Stimulated activated effector memory CD8-positive, alpha-beta T cell treated with anti-CD3 and anti-CD28 coated beads, Interleukin-12 subunit alpha, Interleukin-12 subunit beta, amount 100 ng/mL, for 72 hours (primary cell): ENCODE data around the gene CBFA2T3.

Experiments used
- ATAC-seq: fragments of 150-1000 bp; cut with Tn5 transposase; 2 replicates; pipeline ENCODE4 v1.10.0; 2021
- DNase-seq, 2 donors: peaks; one replicate each; pipeline ENCODE4 v3.0.0; 2021 to 2022; ENCODE audit warnings: low spot score in 2 of 2
- H3K27ac Mint-ChIP-seq: one replicate; pipeline ENCODE4 v1.8.0; 2022; ENCODE audit warnings: mild to moderate bottlenecking, mixed read lengths
- H3K36me3 Mint-ChIP-seq: one replicate; pipeline ENCODE4 v1.8.0; 2022; ENCODE audit warnings: mild to moderate bottlenecking, mixed read lengths
- H3K4me1 Mint-ChIP-seq: one replicate; pipeline ENCODE4 v1.8.0; 2022; ENCODE audit warnings: mixed read lengths
- H3K4me3 Mint-ChIP-seq: one replicate; pipeline ENCODE4 v1.8.0; 2022; ENCODE audit warnings: mild to moderate bottlenecking, mixed read lengths
- H3K9me3 Mint-ChIP-seq: one replicate; pipeline ENCODE4 v1.8.0; 2022; ENCODE audit warnings: mixed read lengths

The CBFA2T3 gene

DNA sequence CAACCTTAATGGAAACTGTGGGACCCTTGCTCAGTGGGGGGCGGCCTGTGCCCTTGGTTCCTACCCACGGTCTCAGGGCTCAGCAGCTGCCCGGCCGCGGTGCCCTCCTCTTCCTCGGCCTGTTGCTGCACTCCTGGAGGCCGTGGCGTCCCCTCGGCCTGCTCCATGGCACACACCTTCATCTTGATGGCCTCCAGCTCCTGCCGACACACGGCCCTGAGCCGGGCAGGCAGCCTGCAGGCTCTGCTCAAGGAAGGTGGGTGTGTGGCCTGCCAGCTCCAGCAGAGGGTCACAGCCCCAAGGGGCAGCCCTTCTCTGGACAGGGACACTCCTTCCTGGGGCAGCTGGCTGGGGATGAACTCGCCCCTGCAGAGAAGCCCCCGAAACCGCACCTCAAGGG, 111.3 kb downstream of the CBFA2T3 start:
- ATAC-seq (no peak), DNase-seq (no peak)
- Mint-ChIP-seq H3K4me3 (no peak overlapping the region), H3K9me3 (no peaks in the 10 kb centered on the region), H3K36me3 (peaks cover 2% of the 10 kb centered on the region), H3K27ac (no peak overlapping the region), H3K4me1 (no peaks in the 10 kb centered on the region)

DNA sequence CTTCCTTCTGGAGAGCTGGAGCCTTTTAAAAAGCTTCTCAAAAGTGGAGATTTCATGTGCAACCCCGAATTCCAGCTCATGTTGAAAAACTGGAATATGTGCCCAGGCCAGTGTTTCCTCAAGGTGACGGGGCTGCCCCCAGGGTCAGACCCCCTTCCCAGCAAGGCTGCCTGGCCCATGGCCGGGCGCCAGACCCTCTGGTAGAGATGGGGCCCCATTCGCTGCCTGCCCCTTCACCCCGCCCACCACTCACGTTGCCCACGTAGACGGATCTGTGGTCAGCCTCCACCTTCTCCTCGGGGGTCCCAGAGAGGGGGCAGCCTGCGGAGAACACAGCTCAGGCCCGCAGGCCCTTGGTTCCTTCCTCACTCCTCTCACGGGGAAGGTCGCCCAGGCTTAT, 111.7 kb downstream of the CBFA2T3 start:
- Mint-ChIP-seq H3K4me3 (no peak overlapping the region), H3K4me1 (no peaks in the 10 kb centered on the region), H3K9me3 (no peaks in the 10 kb centered on the region), H3K36me3 (peaks cover 7% of the 10 kb centered on the region), H3K27ac (no peak overlapping the region)
- ATAC-seq = no peak
- no peak for DNase-seq

DNA sequence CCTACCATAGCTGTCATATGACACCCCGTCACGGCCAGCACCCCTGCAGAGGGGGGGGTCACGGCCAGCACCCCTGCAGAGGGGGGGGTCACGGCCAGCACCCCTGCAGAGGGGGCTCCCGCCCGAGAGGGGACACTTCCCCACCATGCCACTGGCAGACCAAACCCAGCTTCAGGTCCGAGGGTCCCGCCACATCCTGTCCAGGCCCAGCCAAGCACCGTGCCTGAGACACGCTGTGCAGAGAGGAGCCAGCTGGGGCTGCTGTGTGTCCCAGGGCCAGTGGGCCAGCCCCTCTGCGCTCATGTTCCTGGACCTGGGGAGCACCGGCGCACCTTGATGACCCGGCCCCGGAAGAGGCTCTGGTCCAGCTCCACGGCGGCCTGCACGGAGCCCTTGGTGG, 112.5 kb downstream of the CBFA2T3 start:
- no peak for DNase-seq
- no peak overlapping the region for H3K27ac Mint-ChIP-seq
- no peak overlapping the region for H3K4me3 Mint-ChIP-seq
- peaks cover 15% of the 10 kb centered on the region for H3K36me3 Mint-ChIP-seq
- H3K9me3 Mint-ChIP-seq = no peaks in the 10 kb centered on the region
- ATAC-seq = no peak
- no peaks in the 10 kb centered on the region for H3K4me1 Mint-ChIP-seq

DNA sequence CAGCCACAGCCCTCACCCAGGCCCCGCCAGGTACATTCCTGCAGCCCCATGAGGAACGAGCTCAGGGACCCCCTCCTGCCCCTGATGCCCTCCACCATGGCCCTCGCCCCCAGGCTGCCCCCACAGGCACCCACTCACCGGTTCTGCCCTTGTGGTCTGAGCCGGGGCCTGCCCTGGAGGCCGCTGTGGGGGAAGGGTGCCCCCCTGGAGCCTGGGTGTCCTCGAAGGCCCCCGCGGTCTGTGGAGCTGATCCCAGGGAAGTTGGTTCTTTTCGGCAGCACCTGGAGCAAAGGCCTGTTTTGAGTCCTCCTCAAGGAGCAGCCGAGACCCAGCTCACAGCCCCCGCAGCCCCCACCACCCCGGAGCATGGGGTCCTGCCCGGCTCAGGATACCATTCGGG, 112.9 kb downstream of the CBFA2T3 start:
- no peak for ATAC-seq
- DNase-seq = no peak
- Mint-ChIP-seq H3K36me3 (peaks cover 19% of the 10 kb centered on the region), H3K4me1 (no peaks in the 10 kb centered on the region), H3K4me3 (no peak overlapping the region), H3K27ac (no peak overlapping the region), H3K9me3 (no peaks in the 10 kb centered on the region)

DNA sequence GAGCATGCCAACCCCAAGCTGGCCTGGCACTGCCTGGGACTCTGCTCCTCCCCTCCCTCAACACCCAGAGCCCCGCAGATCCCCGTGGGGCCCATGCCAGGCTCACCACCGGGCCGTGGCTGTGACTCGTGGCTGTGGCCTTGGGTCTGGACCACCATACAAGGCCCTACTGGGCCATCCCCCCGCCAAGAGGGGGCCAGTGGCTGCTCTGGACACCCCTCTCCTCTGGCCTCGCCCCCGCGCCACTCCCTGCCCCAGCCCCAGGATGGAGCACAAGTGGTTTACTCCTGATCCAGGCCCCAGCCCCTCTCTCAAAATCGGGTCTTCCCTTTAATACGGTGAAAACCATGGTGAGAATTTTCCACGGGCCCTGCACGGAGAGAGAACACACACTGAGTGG, 113.6 kb downstream of the CBFA2T3 start:
- Mint-ChIP-seq H3K9me3 (no peaks in the 10 kb centered on the region), H3K27ac (no peak overlapping the region), H3K4me1 (peaks cover 4% of the 10 kb centered on the region), H3K4me3 (no peak overlapping the region), H3K36me3 (peaks cover 22% of the 10 kb centered on the region)
- no peak for DNase-seq
- ATAC-seq = no peak

DNA sequence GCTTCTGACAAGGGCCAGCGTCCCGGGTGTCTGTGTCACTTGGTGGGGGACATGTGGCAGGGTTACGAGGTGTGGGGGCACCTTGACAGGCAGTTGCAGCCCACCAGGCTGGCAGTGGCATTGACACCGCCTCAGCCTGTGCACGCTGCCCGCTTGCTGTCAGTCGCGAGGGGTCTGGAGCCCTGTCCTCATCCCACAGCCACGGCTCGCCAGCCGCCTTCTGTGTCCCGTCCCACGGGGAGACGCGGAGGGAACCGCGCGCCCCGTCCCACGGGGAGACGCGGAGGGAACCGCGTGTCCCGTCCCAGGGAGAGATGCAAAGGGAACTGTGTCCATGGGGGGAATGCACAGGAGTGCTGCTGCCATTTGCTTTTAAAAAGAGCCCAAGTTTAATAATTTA, 114.0 kb downstream of the CBFA2T3 start:
- Mint-ChIP-seq H3K9me3 (no peaks in the 10 kb centered on the region), H3K36me3 (peaks cover 27% of the 10 kb centered on the region), H3K4me1 (peaks cover 8% of the 10 kb centered on the region), H3K27ac (no peak overlapping the region), H3K4me3 (no peak overlapping the region)
- no peak for DNase-seq
- ATAC-seq = no peak

DNA sequence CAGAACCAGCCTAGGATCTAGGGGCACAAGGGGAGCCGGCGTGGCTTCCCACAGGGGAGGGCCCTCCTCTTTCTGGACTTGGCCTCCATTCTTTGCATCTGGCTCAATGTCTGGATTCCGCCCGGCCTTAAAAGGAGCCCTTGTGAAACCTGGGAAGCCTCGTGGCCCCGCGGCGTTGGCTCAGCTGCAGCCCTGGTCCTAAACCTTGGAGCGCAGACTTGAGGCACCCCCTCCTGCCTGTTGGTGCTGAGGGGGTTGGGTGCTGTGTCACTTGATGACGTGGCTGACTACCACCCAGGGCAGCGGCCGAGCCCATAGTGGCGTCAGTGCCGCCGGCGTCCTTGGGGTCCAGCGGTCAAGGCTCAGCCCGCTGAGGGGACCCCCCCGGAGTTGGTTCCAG, 115.6 kb downstream of the CBFA2T3 start:
- Mint-ChIP-seq H3K36me3 (peaks cover 33% of the 10 kb centered on the region), H3K9me3 (no peaks in the 10 kb centered on the region), H3K27ac (no peak overlapping the region), H3K4me3 (no peak overlapping the region), H3K4me1 (peaks cover 15% of the 10 kb centered on the region)
- DNase-seq (no peak), ATAC-seq (no peak)

DNA sequence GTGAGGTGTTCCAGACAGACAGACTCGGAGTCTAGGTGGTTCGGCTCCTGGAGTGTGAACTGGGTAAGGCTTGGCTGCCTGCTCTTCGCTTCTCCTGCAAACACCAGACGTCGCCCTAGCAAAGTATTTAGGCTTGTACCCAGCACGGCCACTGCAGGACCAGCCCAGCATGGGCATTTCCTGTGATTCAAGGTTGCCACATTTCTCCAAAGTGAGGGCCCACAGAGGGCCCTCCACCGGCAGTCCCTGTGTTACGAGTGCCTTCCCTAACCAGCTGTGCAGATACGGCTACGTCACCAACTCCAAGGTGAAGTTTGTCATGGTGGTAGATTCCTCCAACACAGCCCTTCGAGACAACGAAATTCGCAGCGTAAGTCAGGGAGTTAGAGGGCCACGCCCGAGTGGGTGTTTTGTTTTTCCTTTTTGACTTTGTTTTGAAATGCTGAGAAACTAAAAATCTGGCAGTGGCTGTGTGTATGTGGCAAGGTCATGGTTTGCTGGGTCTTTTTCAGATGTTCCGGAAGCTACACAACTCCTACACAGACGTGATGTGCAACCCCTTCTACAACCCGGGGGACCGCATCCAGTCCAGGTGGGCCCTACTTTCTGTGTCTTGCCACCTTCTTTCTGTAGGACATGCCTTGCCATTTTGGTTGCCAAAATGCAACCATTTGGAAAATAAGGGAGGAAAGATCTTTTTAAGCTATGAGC, 117.5 kb downstream of the CBFA2T3 start:
- H3K36me3 Mint-ChIP-seq = peaks cover 33% of the 10 kb centered on the region
- ATAC-seq (no peak), DNase-seq (no peak)
- no peaks in the 10 kb centered on the region for H3K9me3 Mint-ChIP-seq
- H3K27ac Mint-ChIP-seq = no peak overlapping the region
- H3K4me1 Mint-ChIP-seq = peaks cover 31% of the 10 kb centered on the region
- H3K4me3 Mint-ChIP-seq = no peak overlapping the region

DNA sequence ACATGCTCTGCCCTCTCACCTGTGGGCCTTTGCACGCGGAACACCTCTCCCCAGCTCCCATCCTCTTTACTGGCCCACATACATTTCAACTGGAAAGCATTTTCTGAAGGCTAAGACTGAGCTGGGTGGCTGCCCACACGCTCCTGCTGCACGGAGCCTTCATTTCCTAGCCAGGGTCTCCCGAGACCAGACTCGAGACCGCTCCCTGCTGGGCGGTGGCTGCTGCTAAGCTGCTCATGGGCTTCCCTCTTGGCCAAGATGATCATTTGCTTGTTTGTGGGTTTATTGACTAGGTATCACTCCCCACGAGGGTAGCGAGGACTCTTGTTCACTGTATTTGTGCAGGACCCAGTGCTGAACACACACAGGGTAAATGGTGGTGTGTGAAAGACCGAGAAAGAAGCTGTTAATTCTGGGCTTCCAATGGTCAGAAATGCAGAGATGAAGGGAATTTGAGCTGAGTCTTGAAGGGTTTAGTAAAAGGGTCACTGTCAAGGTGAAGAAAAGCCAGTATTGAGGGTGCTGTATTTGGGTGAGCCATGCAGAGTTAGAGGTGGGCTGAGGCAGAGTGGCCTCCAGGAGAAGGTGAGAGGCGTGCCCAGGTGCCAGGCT, 119.2 kb downstream of the CBFA2T3 start:
- Mint-ChIP-seq H3K4me1 (peaks cover 36% of the 10 kb centered on the region), H3K27ac (peak overlapping the region; percentile 90), H3K9me3 (no peaks in the 10 kb centered on the region), H3K36me3 (peaks cover 33% of the 10 kb centered on the region), H3K4me3 (peak overlapping the region; percentile 93)
- peak; percentile 79 for ATAC-seq
- DNase-seq = peak; percentile 58 to 83

DNA sequence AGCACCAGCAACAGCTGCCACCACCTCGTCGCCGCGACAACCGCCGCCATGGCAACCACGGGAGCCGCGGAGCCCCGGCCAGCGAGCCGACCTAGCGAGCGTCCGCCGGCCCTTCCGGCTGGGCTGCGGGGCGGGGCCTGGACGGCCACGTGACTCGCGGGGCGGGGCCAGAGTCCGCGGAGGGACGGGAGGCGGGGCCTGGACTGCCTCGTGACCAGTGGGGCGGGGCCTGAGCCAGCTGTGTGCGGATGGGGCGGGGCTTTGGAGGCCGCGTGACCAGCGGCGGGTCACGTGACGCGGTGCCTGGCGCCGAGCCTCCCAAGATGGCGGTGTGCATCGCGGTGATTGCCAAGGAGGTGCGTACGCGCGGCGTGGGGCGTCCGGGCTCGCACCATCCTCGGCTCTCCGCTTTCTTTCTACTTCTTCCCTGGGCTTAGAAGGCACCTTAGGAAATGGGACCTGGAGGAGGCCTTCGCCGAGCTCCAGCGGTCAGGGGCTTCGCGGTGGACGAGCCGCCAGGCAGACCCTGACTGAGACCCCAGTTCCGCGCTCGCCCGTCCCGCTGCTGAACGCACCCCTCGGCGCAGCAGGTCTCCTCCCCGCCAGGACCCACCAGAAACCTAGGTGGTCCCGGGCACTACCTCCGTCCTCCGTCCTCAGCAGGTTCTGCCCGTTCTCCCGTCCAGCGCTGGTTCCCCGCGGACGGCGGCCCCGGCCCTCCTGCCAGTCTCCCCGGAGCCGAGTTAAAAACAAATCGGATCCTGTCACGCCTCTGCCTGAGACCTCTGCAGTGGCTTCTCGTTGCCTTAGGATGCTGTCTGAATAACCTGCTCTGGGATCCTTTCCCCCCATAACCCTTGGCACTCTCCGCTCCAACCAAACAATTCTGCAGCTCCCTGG, 119.9 kb downstream of the CBFA2T3 start, which contains the start of the genes GALNS and TRAPPC2L:
Gene GALNS (minus strand): TSS at position 120 of the 900 bp plus-strand sequence. CDS start 70 bp downstream, at position 50.
Gene TRAPPC2L (plus strand): TSS at position 300 of the 900 bp plus-strand sequence. CDS start 24 bp downstream, at position 324.
- peak within 1 kb of the TSS; percentile 90 for H3K27ac Mint-ChIP-seq
- H3K9me3 Mint-ChIP-seq = no peaks in the 10 kb centered on the region
- H3K4me1 Mint-ChIP-seq = peaks cover 36% of the 10 kb centered on the region
- peak; percentile 100 for DNase-seq
- peak; percentile 84 for ATAC-seq
- peaks cover 33% of the 10 kb centered on the region for H3K36me3 Mint-ChIP-seq
- peak within 1 kb of the TSS; percentile 93 for H3K4me3 Mint-ChIP-seq

DNA sequence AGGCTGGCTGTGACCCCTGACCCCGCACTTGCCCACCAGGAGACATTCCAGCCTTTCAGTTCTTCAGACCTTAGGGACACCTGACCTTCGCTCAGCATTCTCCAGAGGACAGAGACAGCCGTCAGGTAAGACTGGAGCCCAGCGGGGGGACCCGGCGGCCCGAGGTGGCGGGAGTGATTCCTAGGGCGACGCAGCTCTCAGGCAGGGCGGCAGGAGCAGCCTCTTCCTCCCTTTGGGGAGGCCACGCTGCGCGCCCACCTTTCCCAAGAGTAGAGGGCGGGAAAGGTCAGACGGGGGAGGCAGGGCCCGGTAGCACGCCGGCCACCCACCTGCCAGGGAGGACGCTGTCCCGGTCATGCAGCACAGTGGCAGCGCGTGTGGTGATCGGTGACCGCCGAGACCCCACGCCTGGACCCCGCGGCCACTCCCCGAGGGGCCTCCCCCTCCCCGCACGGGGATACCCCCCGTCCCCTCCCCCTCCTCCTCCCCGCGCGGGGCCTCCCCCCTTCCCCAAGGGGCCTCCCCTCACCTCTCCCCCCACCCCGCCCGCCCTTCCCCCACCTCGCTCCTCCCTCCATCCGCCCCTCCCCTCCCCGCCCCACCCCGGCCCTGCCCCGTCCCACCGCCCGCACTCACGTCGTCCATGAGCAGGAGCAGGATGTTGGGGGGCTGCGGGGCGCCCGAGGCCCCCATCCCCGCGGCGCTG, 120.7 kb downstream of the CBFA2T3 start:
- H3K36me3 Mint-ChIP-seq = peaks cover 33% of the 10 kb centered on the region
- no peaks in the 10 kb centered on the region for H3K9me3 Mint-ChIP-seq
- ATAC-seq = peak; percentile 56
- H3K4me3 Mint-ChIP-seq = peak overlapping the region; percentile 93
- H3K4me1 Mint-ChIP-seq = peaks cover 36% of the 10 kb centered on the region
- peak overlapping the region; percentile 90 for H3K27ac Mint-ChIP-seq
- peak in 1 of 2 donors; percentile 58 for DNase-seq

DNA sequence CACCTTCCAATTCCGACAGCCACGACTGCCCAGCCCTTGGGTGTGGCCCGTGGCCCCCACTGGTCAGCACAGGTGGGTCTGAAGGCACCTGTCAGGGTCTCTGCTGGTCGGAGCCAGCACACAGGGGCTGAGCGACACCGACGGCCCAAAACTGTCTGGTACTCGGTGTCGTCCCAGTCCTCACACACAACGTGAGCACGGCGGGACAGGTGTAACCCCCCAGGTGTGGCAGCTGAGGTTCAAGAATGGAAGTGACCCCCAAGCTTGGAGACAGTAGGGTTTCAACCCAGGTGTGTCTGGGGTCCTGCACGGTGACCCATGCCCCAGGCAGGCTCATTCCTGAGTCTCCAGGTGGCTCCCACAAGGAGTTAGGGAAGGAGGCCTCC, 121.3 kb downstream of the CBFA2T3 start:
- H3K4me3 Mint-ChIP-seq = peak overlapping the region; percentile 93
- peak overlapping the region; percentile 66 for H3K27ac Mint-ChIP-seq
- no peaks in the 10 kb centered on the region for H3K9me3 Mint-ChIP-seq
- ATAC-seq = no peak
- peaks cover 36% of the 10 kb centered on the region for H3K4me1 Mint-ChIP-seq
- H3K36me3 Mint-ChIP-seq = peaks cover 31% of the 10 kb centered on the region
- DNase-seq = no peak

DNA sequence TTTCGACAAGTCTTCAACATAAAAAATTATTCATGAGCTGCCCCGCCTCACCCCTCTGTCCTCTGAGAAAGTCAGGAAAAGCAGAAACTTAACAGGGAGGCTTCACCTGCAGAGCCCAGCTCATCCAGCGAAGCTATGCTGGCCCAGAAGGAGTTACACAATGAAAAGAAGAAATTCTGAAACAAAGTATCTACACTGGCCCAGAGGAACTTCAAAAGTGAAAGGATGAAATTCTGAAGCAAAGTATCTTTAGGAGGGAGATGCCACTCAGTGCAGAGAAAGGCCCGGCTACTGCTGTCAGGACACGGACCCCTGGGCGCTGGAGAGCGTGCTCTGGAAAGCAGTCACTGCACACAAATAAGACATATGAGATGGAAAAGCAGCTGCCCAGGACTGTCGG, 121.8 kb downstream of the CBFA2T3 start:
- H3K9me3 Mint-ChIP-seq = no peaks in the 10 kb centered on the region
- H3K36me3 Mint-ChIP-seq = peaks cover 25% of the 10 kb centered on the region
- DNase-seq (no peak), ATAC-seq (no peak)
- H3K27ac Mint-ChIP-seq = peak overlapping the region; percentile 66
- H3K4me1 Mint-ChIP-seq = peaks cover 36% of the 10 kb centered on the region
- H3K4me3 Mint-ChIP-seq = peak overlapping the region; percentile 93

DNA sequence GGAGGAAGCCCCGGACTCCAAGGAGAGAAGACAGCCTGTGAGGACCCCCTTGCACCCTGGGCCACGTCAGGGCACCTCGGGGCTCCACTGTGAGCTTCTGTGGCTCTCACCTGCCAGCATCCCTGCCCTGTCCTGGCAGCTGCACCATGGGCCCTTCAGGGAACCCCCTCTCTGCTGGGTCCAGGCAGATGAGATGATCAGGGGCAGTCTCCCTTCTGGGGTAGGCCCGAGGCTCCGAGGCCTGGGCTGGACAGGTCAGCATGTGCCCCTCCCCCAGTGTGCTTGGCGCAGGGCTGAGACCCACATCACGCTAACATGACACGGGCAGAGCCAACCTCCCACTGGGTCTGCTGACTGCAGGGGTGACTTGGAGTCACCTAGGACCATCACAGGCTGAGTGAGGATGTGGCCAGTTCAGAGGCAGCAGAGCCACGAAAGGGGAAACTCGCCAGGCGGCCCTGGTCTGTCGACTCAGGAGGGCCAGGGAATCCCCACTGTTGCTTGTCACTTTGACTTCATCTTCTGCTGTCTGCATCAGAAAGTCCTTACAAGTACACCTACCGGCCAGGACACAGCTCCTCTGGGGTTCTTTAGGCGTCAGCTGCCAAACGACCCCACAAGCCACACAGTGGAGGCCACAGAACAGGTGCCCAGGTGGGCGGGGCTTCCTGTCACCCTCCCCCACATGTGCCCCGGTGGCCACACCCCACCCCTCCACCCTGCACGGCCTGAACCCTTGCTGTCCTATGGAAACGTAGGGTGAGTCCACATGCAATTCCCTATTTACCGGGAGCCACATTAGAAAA, 122.5 kb downstream of the CBFA2T3 start:
- H3K4me1 Mint-ChIP-seq = peaks cover 36% of the 10 kb centered on the region
- peak; percentile 45 for ATAC-seq
- H3K4me3 Mint-ChIP-seq = peak overlapping the region; percentile 93
- peak; percentile 12 to 60 for DNase-seq
- H3K9me3 Mint-ChIP-seq = no peaks in the 10 kb centered on the region
- peaks cover 19% of the 10 kb centered on the region for H3K36me3 Mint-ChIP-seq
- H3K27ac Mint-ChIP-seq = no peak overlapping the region
